Aorta (tissue), 5 donors: Measurements from ENCODE around the gene FAIM2. TPM values are rescaled to one million over a fixed set of nuclear protein-coding genes. Genes with fewer than 3 reads are reported as not detected.

ENCODE experiments used
- ATAC-seq: fragments of 200-7000 bp; cut with Tn5 transposase; one replicate; pipeline ENCODE4 v1.9.1; 2022; ENCODE audit warnings: moderate library complexity; ENCODE audit not compliant: low FRiP score
- DNase-seq, 2 donors: peaks; one replicate each; pipeline ENCODE4 v3.0.0-alpha.2; 2020
- H3K27ac ChIP-seq, 2 donors: one replicate each; pipeline ENCODE4 v1.5.1; 2013; ENCODE audit warnings: low read length in 2 of 2, mild to moderate bottlenecking in 2 of 2, moderate library complexity in 2 of 2, control low read depth in 1 of 2, inconsistent platforms in 1 of 2, low read depth in 1 of 2
- H3K27me3 ChIP-seq, 2 donors: one replicate each; pipeline ENCODE4 v1.6.1; 2013; ENCODE audit warnings: control low read depth in 1 of 2, low read length in 1 of 2, mild to moderate bottlenecking in 1 of 2, moderate library complexity in 1 of 2; ENCODE audit not compliant: insufficient read depth in 2 of 2, control insufficient read depth in 1 of 2
- H3K36me3 ChIP-seq, 2 donors: one replicate each; pipeline ENCODE4 v1.6.1; 2013; ENCODE audit warnings: control low read depth in 1 of 2, low read length in 1 of 2, mild to moderate bottlenecking in 1 of 2; ENCODE audit not compliant: insufficient read depth in 2 of 2, control insufficient read depth in 1 of 2
- H3K4me1 ChIP-seq, 2 donors: one replicate each; pipeline ENCODE4 v1.6.1; 2013; ENCODE audit warnings: low read length in 2 of 2, control low read depth in 1 of 2, mild to moderate bottlenecking in 1 of 2, moderate library complexity in 1 of 2; ENCODE audit not compliant: insufficient read depth in 2 of 2, control insufficient read depth in 1 of 2
- H3K4me3 ChIP-seq, 2 donors: one replicate each; pipeline ENCODE4 v1.5.1; 2013; ENCODE audit warnings: low read length in 2 of 2, control low read depth in 1 of 2, mild to moderate bottlenecking in 1 of 2
- H3K9me3 ChIP-seq: one replicate; pipeline ENCODE4 v1.6.1; 2013; ENCODE audit warnings: mild to moderate bottlenecking, low read length; ENCODE audit not compliant: control insufficient read depth
- WGBS, 2 donors: extraction: QIAGEN DNeasy Blood & Tissue Kit; methylation state at CpG; one replicate each; pipeline ENCODE4 v1.1.7; 2013; 5-methylcytosine and 5-hydroxymethylcytosine counted together
- intact Hi-C, 2 donors: fragments of 100-400 bp; cut with DNase I; formaldehyde crosslinking; loops; one replicate each; pipeline versions ENCODE4 v1.14.2 to v1.15.0; 2022
- polyA plus RNA-seq, 2 donors: library from polyadenylated mRNA; stranded (reverse); fragments of 200-250 nt; gene quantifications; one replicate each; pipeline ENCODE4 v1.2.3, GENCODE V29; 2013
- total RNA-seq, 2 donors: library from RNA; stranded (reverse); fragmentation: NEBNext Ultra II Directional; extraction: Animal tissue kit (Norgen Biotek cat#: 25700); gene quantifications; one replicate each; pipeline ENCODE4 v1.2.1, GENCODE V29; 2021
- donor health status: healthy with polysubstance abuse.
- donor health status: Bipolar disorder and iron deficiency.
- donor health status: DM: no; HTN: no; CAD: no.
- donor health status: DM: no; HTN: no; CAD: no.
- donor health status: DM: yes; HTN: yes; CAD: no.

Gene FAIM2
- total and polyA plus RNA-seq, 4 donors = 0.05 to 16.4 (median 0.58) TPM; not detected in 1

DNA sequence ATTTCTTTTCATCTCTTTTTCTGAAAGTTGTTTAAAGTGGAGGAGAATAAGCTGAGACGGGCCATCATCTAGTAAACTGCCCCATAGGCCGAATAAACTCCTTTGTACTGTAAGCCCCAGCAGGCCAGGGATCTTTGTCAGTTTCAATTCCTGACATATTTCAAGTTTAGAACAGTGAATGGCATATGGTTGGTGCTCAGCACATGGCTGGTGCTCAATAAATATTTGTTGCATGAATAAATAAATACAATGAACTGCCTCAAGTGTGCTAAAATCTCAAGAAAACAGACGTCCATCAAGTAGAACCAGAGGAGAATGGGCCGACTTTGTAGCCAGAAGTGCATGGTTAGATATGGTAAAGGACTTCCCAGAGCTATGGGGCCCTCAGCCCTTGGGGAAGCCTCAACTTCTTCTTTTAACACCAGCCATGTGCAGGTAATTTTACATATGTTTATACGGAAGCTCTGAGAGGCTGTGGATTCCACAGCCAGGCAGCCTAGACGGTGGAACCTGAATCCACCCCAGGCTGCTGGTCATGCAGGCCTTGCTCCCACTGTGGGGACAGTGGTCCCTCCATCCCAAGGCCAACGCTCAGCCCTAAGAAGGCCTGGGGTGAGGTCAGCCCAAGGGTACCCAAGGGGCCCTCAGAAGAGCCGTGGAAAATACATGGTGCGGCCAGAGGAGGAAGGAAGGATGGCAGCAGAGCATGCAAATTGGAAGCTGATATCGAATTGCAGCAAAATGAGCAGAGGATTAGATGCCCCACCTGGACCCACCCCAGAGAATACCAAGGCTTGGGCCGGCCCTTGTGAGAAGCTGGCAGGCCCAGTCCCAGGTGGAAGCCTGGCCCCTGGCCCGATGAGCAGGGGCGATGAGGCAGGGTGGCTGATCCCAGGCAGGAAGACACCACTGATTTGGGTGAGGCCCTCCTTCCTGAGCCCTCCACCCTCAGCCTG is 38.1 kb upstream of the FAIM2 start:
- ATAC-seq = no peak
- WGBS, 2 donors = 91% methylated on average over 13 of the region's 13 CpGs
- peak in 1 of 2 donors; percentile 61 for DNase-seq
- H3K27me3 ChIP-seq = no peaks in the 10 kb centered on the region
- no peak overlapping the region for H3K4me3 ChIP-seq
- H3K9me3 ChIP-seq = no peaks in the 10 kb centered on the region
- intact Hi-C loops = no loop called here
- H3K4me1 ChIP-seq = no peaks in the 10 kb centered on the region
- H3K36me3 ChIP-seq = no peaks in the 10 kb centered on the region
- H3K27ac ChIP-seq = no peak overlapping the region

DNA sequence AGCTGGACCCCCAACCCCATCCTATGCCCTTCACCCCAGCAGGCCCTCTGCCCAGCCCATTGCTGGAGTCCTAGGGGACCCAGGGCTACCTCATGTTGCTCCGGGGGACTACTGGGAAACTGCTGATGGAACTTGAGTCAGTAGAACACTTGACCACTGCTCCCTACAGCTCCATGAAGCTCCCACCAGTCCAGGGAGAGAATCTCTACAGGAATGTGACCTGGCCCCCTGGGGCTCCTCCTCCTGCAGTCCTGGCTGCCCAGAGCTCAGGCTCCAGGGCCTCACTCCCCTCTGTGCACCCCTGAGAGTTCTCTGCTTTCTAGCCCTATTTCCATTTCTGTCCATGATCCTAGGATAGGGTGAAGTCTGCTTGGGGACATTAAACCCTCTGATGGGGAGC is 36.0 kb upstream of the FAIM2 start:
- no peaks in the 10 kb centered on the region for H3K9me3 ChIP-seq
- no peak overlapping the region for H3K4me3 ChIP-seq
- WGBS, 2 donors = 100% methylated on average over 1 of the region's 1 CpG
- no peaks in the 10 kb centered on the region for H3K27me3 ChIP-seq
- intact Hi-C loops = no loop called here
- H3K27ac ChIP-seq = no peak overlapping the region
- peak in 1 of 2 donors; percentile 42 for DNase-seq
- no peaks in the 10 kb centered on the region for H3K36me3 ChIP-seq
- no peak for ATAC-seq
- H3K4me1 ChIP-seq = no peaks in the 10 kb centered on the region

- intact Hi-C loops = no loop called here
- ATAC-seq = no peak
These were observed 35.6 kb upstream of the FAIM2 start for GRCh38 chr12:49939307-49939706.

DNA sequence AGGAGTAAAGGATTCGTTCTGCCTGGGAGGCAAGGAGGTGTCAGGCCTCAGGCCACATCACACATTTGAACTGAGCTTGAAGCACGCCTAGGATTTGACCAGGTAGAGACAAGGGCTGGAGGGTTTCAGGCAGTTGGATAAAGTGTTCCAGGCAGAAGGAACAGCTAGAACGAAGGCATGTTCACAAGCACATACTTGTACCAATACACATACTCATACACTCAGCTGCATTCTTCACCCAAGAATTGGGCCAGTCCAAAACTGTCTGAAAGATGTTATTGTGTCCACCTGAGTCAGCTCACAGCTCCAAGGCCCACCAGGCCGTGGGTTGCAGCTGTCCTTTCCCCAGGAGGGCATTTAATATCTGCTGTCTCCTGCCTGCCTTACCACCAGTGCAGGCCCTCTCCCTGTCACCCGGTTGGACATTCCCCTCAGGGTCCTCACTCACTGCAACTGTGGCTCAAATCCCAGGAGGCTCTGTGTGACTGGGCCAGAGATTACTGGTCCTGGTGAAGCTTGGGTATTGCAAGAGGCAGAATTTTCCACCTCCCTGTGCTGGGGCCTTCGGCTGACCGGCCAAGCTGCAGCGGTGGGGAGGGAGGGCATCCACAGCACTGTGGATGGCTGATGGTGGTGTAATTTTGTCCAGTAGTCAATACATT is 34.1 kb upstream of the FAIM2 start:
- no peak overlapping the region for H3K4me3 ChIP-seq
- H3K9me3 ChIP-seq = no peaks in the 10 kb centered on the region
- intact Hi-C loops = no loop called here
- no peaks in the 10 kb centered on the region for H3K27me3 ChIP-seq
- H3K4me1 ChIP-seq = no peaks in the 10 kb centered on the region
- H3K27ac ChIP-seq = no peak overlapping the region
- DNase-seq (no peak), ATAC-seq (no peak)
- no peaks in the 10 kb centered on the region for H3K36me3 ChIP-seq
- 87% methylated on average over 8 of the region's 8 CpGs for WGBS, 2 donors

More at GRCh38 chr12:49939307-49939706, 35.6 kb upstream of the FAIM2 start:
- Histone ChIP-seq H3K36me3 (no peaks in the 10 kb centered on the region), H3K4me3 (no peak overlapping the region), H3K27ac (no peak overlapping the region), H3K27me3 (no peaks in the 10 kb centered on the region), H3K9me3 (no peaks in the 10 kb centered on the region), H3K4me1 (no peaks in the 10 kb centered on the region)
- DNase-seq = no peak

DNA sequence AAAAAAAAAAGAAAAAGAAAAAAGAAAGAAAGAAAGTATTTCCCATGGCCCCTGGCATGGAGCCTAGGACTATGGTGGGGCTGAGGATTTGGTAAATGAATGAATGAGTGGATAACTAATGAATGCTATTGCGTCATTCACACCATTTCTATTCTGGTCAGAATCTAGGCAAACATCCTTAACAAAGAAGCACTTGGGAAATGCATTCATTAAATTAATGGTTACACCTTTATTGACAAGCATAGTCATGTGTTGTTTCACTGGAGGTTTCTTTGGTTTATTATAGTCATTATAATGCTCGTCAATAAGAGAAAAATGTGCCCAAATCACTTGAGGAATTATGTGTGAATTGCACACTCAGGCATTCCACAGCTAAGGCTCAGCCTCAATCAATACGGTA is 33.2 kb upstream of the FAIM2 start:
- no peak overlapping the region for H3K27ac ChIP-seq
- no peaks in the 10 kb centered on the region for H3K9me3 ChIP-seq
- no peaks in the 10 kb centered on the region for H3K4me1 ChIP-seq
- ATAC-seq (no peak), DNase-seq (no peak)
- WGBS, 2 donors = 88 to 91% methylated on average over 3 of the region's 3 CpGs
- no peaks in the 10 kb centered on the region for H3K27me3 ChIP-seq
- intact Hi-C loops = no loop called here
- H3K4me3 ChIP-seq = no peak overlapping the region
- H3K36me3 ChIP-seq = no peaks in the 10 kb centered on the region

GRCh38 chr12:49934505-49934904 is 30.8 kb upstream of the FAIM2 start:
- ATAC-seq (no peak), DNase-seq (no peak)
- WGBS, 2 donors = 93 to 94% methylated on average over 3 of the region's 3 CpGs
- intact Hi-C loops = no loop called here
- H3K36me3 ChIP-seq = no peaks in the 10 kb centered on the region
- H3K27ac ChIP-seq = no peak overlapping the region
- H3K4me1 ChIP-seq = no peaks in the 10 kb centered on the region
- no peak overlapping the region for H3K4me3 ChIP-seq
- H3K27me3 ChIP-seq = no peaks in the 10 kb centered on the region
- H3K9me3 ChIP-seq = no peaks in the 10 kb centered on the region

DNA sequence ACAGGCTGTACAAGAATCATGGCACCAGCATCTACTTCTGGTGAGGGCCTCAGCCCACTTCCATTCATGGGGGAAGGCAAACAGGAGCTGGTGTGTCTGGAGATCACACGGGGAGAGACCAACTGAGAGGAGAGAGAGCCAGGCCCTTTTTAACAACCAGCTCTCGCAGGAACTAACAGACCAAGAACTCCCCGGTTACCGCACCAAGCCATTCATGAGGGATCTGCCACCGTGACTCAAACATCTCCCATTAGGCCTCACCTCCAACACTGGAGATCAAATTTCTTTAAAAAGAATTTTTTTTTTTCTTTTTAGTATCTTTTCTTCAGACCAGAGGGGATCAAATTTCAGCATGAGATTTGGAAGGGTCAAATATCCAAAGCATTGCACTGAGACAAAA is 30.1 kb upstream of the FAIM2 start:
- Histone ChIP-seq H3K27ac (no peak overlapping the region), H3K9me3 (no peaks in the 10 kb centered on the region), H3K4me3 (no peak overlapping the region), H3K36me3 (no peaks in the 10 kb centered on the region), H3K27me3 (no peaks in the 10 kb centered on the region), H3K4me1 (no peaks in the 10 kb centered on the region)
- intact Hi-C loops = no loop called here
- DNase-seq (no peak), ATAC-seq (no peak)
- 87 to 90% methylated on average over 5 of the region's 5 CpGs for WGBS, 2 donors

DNA sequence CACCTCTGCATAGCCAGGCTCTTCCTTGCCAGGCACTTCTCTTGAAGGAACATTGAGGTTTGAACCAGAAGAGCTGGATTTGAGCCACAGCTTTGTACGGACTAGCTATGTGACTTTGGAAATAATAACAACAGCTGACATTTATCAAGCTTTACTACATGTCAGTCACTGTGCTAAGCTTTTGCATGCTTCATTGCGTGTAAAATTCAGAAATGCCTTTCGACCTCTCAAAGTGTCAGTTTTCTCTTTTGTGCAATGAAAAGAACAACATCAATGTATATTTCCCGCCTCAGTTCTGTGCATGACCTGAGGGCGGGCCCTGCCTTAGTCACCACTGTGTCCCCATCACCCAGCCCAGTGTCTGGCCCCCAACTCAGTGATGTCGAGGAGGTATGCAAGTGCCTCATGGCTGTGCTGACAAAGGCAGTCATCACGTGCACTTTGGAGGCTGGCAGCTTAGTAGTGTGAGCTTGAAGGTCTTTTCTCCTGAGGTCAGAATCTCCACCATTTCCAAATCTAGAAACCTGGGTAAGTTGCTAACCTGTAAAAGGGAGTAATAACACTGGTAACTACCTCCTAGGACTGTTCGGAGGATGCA is 28.9 kb upstream of the FAIM2 start:
- ATAC-seq (no peak), DNase-seq (no peak)
- Histone ChIP-seq H3K9me3 (no peaks in the 10 kb centered on the region), H3K27me3 (no peaks in the 10 kb centered on the region), H3K4me3 (no peak overlapping the region), H3K36me3 (no peaks in the 10 kb centered on the region), H3K27ac (no peak overlapping the region), H3K4me1 (no peaks in the 10 kb centered on the region)
- 76 to 81% methylated on average over 8 of the region's 8 CpGs for WGBS, 2 donors
- intact Hi-C loops = no loop called here
